Left kidney (tissue), 2 donors: ENCODE measurements around the gene IGF1R. TPM values are rescaled to one million over a fixed set of nuclear protein-coding genes. Genes with fewer than 3 reads are reported as not detected.

ENCODE experiments used
- DNase-seq: peaks from one replicate; pipeline ENCODE4 v3.0.0-alpha.2; 2013
- polyA plus RNA-seq: library from polyadenylated mRNA; unstranded; fragments of 120-200 nt; gene quantifications from one replicate; pipeline ENCODE4 v1.2.1, GENCODE V29; 2013; ENCODE audit not compliant: insufficient read length

IGF1R gene
- polyA plus RNA-seq, 1 donor: 63.9 TPM

GRCh38 chr15:98705070-98705469 lies 56.7 kb downstream of the IGF1R start:
- DNase-seq: no peak

- no peak for DNase-seq
These were observed 58.0 kb downstream of the IGF1R start for GRCh38 chr15:98706387-98706786.

- DNase-seq: no peak
These were observed 58.6 kb downstream of the IGF1R start for GRCh38 chr15:98706986-98707385.

- DNase-seq: no peak
These were observed 59.8 kb downstream of the IGF1R start for GRCh38 chr15:98708037-98708590.

GRCh38 chr15:98711810-98712209 lies 63.5 kb downstream of the IGF1R start:
- DNase-seq: no peak

GRCh38 chr15:98712845-98713584 lies 64.7 kb downstream of the IGF1R start:
- no peak for DNase-seq

- no peak for DNase-seq
These were observed 65.3 kb downstream of the IGF1R start for GRCh38 chr15:98713585-98714001.

GRCh38 chr15:98714922-98715321 lies 66.6 kb downstream of the IGF1R start:
- no peak for DNase-seq

GRCh38 chr15:98715401-98715800 lies 67.1 kb downstream of the IGF1R start:
- no peak for DNase-seq

GRCh38 chr15:98715890-98716443 lies 67.6 kb downstream of the IGF1R start:
- DNase-seq: no peak

GRCh38 chr15:98717371-98717770 lies 69.0 kb downstream of the IGF1R start:
- no peak for DNase-seq

- no peak for DNase-seq
These were observed 69.6 kb downstream of the IGF1R start for GRCh38 chr15:98717942-98718341.

GRCh38 chr15:98718426-98719136 lies 70.2 kb downstream of the IGF1R start:
- no peak for DNase-seq

- DNase-seq: no peak
These were observed 70.9 kb downstream of the IGF1R start for GRCh38 chr15:98719137-98719740.

- DNase-seq: no peak
These were observed 71.7 kb downstream of the IGF1R start for GRCh38 chr15:98720031-98720430.

- no peak for DNase-seq
These were observed 72.5 kb downstream of the IGF1R start for GRCh38 chr15:98720577-98721565.

- no peak for DNase-seq
These were observed 73.9 kb downstream of the IGF1R start for GRCh38 chr15:98722209-98722608.

- DNase-seq: no peak
These were observed 74.3 kb downstream of the IGF1R start for GRCh38 chr15:98722645-98723044.

GRCh38 chr15:98723195-98723594 lies 74.9 kb downstream of the IGF1R start:
- DNase-seq: no peak

GRCh38 chr15:98724048-98724447 lies 75.7 kb downstream of the IGF1R start:
- DNase-seq: no peak

- DNase-seq: no peak
These were observed 76.2 kb downstream of the IGF1R start for GRCh38 chr15:98724494-98724893.
